GM19025 (cell line): Measurements from ENCODE around the gene PSPC1.

Experiments used
- ATAC-seq: cut with Tn5 transposase; IDR thresholded peaks from one replicate; pipeline ENCODE4 v1.9.1; 2021; ENCODE audit warnings: mild to moderate bottlenecking, low read depth, moderate library complexity; ENCODE audit not compliant: unreplicated experiment

Gene PSPC1

DNA sequence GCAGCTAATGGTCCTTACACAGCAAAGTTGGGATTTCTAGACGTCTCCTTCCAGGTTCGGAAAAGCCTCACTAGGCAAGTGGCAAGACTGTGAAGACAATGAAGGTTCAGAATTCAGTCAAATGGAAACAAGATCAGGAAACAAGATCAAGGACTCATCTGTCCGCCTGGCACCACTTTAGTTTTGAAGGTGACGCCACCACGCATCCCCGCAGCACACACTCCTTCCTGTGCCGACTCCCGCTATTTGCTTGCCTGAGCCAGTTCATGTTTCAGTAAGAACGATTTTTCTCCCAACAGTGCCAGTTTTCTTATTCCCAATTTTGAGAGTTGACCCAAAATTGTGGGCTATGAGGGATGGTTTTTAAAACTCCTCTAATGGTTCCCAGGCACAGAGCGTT lies 107.8 kb downstream of the PSPC1 start:
- ATAC-seq, result no peak

DNA sequence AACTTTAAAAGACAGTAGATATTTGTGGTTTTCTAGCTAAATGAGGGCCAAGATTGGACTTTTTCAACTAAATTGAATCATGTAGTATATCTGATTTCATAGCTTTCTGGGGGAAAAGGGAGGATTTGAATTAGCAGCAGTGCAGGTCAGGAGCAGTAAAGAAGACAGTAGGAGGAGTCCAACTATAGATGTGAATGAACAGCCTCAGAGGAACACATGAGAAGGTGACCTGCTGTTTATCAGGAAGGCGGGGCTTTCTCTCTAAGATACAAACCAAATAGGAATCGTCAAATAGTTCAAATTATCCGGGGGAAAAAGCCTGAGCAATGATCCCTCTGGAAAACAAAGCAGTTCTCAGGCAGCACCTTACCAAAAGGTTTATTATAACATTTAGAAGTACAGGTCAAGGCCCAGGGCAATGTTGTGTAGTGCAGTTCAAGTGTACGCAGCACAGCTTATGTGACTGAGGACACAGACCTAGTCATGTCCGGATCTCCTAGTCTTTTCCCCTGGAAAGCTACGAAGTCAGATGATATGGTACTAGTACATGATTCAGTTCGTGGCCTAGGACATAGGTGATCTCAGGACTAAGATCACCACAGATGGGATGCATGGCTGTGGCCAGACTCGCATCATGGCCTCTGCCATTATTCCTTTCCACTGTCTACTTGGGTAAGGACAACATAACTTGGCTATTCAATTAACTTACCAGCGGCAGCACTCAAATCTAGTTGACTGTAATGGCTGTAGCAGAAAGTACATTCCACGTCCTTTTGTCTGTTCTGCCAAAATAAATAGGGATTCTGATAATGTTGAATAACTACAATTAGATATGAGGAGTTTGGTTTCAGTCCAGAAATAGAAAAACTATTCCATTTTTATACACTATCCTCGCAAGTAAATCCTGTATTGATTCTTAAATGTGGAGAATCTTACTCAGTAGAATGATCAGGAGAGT lies 109.0 kb downstream of the PSPC1 start:
- ATAC-seq, result no peak

GRCh38 chr13:19672990-19673389 lies 109.8 kb downstream of the PSPC1 start:
- no peak for ATAC-seq

- ATAC-seq, result no peak
These were observed 112.6 kb downstream of the PSPC1 start for GRCh38 chr13:19670147-19670546.

DNA sequence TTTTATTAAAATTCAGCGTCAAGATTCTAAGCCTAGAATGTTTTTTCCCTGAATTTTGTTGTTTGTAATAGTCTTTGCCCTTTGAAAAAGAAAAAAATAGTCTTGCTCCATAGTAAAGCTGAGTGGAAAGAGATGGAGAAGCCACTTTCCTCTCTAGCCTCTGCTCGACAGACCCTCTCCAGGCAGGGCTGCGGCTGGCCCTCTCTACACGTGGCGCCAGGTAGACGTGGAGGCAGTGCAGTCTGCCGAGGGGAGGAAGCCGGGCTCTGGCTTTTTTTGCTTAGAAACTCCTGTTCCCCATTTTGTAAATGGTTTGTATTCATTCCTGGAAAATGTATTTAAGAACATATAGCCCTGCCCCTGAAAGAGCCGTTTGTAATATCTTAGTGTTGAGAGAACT lies 114.0 kb downstream of the PSPC1 start:
- ATAC-seq, result no peak

GRCh38 chr13:19665427-19665859 lies 117.3 kb downstream of the PSPC1 start:
- no peak for ATAC-seq

DNA sequence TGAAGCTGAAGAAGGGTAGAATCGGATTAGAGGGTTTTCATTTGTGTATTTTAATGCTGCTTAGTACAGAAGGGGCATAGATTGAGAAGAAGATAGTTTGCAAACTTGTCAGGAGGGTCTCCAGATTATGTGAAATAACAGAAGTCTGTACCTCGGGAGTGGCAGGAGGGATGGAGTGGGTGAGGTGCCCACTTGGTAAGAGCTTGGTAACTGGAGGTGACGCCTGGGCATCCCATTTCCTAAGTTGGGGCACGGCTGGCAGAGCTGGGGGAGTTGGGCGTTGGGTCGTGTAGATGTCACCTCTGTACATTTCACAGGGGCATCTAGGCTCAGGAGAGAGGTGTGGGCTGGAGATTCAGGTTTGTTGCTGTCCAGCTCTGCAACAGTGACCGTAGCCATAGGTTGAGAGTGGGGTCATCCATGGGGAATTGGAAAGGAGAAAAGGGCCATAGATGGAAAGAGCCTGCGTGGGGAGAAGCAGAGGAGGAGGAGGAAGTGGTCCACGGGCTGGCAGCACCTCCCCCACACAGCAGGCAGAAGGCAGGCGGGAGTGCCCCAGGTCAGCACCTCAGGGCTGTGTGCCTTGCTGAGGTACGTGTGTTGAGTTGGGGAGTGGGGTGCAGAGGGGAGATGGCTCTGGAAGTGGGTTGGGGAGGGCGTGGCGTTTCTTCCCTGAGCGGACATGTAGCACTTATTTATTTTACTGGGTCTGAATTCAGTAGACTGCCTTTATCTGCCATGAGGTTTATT lies 118.1 kb downstream of the PSPC1 start:
- ATAC-seq, result no peak

GRCh38 chr13:19663416-19663979 lies 119.2 kb downstream of the PSPC1 start:
- ATAC-seq, result no peak

DNA sequence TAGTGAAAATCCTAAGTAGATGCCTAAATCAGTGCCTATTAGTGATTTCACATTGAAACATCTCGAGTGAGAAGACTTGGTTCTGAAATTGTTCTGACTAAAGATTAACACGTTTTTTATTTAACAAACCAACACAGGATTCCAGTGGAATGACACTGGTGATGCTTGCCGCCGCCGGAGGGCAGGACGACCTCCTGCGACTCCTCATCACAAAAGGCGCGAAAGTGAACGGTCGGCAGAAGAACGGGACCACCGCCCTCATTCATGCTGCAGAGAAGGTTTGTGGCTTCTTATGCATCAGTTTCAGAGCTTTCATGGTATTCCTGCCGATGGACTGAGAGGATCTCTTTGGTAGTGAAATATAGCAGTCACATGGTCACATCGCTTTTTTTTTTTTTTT lies 121.2 kb downstream of the PSPC1 start:
- no peak for ATAC-seq

DNA sequence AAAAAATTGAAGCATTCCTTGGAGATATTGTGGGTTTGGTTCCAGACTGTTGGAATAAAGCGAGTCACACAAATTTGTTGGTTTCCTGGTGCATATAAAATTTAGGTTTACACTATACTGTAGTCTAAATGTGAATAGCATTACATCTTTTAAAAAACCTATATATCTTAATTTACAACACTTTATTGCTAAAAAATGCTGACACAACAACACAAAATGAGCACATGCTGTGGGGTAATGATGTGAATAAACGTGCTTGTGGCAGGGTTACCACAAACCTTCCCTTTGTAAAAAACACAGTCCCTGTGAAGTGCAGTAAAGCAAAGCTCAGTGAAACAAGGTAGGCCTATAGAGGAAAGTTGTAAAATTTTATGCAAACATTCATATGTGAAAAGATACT lies 121.6 kb downstream of the PSPC1 start:
- no peak for ATAC-seq

GRCh38 chr13:19658831-19659230 lies 123.9 kb downstream of the PSPC1 start:
- no peak for ATAC-seq

- ATAC-seq, result no peak
These were observed 124.7 kb downstream of the PSPC1 start for GRCh38 chr13:19657872-19658591.
